DMS 273 treated with DMSO at 0.1 percent for 48 hours (cell line): ENCODE data around the gene APRT.

Experiments used
- DNase-seq: peaks from one replicate; lab custom pipeline; 2025; lab: John Stamatoyannopoulos, UW

APRT gene, protein sequence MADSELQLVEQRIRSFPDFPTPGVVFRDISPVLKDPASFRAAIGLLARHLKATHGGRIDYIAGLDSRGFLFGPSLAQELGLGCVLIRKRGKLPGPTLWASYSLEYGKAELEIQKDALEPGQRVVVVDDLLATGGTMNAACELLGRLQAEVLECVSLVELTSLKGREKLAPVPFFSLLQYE

DNA sequence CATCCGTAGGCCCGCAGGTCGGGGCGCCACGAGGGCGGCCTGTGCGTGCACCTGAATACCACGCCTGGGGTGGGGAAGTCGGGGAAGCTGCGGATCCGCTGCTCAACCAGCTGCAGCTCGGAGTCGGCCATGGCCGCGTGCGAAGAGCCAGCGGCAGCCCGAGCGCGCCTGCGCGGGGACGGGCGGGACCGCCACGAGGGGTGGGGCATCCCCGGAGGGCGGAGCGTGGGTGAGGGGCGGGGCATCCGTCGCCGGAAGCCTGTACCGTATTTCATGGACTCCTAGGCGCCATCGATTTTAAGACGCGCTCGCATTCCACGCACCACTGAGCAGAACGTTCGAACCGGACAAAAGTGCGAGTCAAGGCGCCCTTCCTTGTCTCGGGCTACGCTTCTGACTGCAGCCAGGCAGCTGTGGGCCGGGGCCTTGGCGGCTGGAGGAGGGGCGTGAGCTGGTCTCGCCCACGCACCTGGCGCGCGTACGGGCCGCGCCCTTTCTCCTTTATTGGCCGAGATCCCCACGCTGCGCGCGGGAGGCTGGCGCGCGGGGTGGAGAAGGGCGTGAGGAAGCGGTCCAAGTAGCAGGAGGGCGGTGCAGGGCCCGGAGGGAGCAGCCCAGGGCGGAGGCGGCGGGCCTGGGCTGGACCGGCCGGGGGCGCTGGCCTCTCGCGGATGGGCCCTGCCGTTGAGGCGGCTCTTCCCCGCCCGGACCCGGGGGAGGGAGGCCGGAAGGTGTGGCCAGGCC lies at the start of gene APRT:
Gene APRT, minus strand, starts transcription at position 160 of the 744 bp plus-strand sequence. Its CDS starts 29 bp downstream, at position 131.
- peak; percentile 72 for DNase-seq

DNA sequence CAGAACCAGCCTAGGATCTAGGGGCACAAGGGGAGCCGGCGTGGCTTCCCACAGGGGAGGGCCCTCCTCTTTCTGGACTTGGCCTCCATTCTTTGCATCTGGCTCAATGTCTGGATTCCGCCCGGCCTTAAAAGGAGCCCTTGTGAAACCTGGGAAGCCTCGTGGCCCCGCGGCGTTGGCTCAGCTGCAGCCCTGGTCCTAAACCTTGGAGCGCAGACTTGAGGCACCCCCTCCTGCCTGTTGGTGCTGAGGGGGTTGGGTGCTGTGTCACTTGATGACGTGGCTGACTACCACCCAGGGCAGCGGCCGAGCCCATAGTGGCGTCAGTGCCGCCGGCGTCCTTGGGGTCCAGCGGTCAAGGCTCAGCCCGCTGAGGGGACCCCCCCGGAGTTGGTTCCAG lies 49.6 kb upstream of the APRT start:
- DNase-seq = no peak

DNA sequence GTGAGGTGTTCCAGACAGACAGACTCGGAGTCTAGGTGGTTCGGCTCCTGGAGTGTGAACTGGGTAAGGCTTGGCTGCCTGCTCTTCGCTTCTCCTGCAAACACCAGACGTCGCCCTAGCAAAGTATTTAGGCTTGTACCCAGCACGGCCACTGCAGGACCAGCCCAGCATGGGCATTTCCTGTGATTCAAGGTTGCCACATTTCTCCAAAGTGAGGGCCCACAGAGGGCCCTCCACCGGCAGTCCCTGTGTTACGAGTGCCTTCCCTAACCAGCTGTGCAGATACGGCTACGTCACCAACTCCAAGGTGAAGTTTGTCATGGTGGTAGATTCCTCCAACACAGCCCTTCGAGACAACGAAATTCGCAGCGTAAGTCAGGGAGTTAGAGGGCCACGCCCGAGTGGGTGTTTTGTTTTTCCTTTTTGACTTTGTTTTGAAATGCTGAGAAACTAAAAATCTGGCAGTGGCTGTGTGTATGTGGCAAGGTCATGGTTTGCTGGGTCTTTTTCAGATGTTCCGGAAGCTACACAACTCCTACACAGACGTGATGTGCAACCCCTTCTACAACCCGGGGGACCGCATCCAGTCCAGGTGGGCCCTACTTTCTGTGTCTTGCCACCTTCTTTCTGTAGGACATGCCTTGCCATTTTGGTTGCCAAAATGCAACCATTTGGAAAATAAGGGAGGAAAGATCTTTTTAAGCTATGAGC lies 47.8 kb upstream of the APRT start:
- no peak for DNase-seq

DNA sequence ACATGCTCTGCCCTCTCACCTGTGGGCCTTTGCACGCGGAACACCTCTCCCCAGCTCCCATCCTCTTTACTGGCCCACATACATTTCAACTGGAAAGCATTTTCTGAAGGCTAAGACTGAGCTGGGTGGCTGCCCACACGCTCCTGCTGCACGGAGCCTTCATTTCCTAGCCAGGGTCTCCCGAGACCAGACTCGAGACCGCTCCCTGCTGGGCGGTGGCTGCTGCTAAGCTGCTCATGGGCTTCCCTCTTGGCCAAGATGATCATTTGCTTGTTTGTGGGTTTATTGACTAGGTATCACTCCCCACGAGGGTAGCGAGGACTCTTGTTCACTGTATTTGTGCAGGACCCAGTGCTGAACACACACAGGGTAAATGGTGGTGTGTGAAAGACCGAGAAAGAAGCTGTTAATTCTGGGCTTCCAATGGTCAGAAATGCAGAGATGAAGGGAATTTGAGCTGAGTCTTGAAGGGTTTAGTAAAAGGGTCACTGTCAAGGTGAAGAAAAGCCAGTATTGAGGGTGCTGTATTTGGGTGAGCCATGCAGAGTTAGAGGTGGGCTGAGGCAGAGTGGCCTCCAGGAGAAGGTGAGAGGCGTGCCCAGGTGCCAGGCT lies 46.1 kb upstream of the APRT start:
- DNase-seq = peak; percentile 24

DNA sequence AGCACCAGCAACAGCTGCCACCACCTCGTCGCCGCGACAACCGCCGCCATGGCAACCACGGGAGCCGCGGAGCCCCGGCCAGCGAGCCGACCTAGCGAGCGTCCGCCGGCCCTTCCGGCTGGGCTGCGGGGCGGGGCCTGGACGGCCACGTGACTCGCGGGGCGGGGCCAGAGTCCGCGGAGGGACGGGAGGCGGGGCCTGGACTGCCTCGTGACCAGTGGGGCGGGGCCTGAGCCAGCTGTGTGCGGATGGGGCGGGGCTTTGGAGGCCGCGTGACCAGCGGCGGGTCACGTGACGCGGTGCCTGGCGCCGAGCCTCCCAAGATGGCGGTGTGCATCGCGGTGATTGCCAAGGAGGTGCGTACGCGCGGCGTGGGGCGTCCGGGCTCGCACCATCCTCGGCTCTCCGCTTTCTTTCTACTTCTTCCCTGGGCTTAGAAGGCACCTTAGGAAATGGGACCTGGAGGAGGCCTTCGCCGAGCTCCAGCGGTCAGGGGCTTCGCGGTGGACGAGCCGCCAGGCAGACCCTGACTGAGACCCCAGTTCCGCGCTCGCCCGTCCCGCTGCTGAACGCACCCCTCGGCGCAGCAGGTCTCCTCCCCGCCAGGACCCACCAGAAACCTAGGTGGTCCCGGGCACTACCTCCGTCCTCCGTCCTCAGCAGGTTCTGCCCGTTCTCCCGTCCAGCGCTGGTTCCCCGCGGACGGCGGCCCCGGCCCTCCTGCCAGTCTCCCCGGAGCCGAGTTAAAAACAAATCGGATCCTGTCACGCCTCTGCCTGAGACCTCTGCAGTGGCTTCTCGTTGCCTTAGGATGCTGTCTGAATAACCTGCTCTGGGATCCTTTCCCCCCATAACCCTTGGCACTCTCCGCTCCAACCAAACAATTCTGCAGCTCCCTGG lies 45.4 kb upstream of the APRT start, which contains the start of the genes GALNS and TRAPPC2L:
Gene GALNS, minus strand, starts transcription at position 120 of the 900 bp plus-strand sequence. Its CDS starts 70 bp downstream, at position 50.
Gene TRAPPC2L, plus strand, starts transcription at position 300 of the 900 bp plus-strand sequence. Its CDS starts 24 bp downstream, at position 324.
- DNase-seq = peak; percentile 67

DNA sequence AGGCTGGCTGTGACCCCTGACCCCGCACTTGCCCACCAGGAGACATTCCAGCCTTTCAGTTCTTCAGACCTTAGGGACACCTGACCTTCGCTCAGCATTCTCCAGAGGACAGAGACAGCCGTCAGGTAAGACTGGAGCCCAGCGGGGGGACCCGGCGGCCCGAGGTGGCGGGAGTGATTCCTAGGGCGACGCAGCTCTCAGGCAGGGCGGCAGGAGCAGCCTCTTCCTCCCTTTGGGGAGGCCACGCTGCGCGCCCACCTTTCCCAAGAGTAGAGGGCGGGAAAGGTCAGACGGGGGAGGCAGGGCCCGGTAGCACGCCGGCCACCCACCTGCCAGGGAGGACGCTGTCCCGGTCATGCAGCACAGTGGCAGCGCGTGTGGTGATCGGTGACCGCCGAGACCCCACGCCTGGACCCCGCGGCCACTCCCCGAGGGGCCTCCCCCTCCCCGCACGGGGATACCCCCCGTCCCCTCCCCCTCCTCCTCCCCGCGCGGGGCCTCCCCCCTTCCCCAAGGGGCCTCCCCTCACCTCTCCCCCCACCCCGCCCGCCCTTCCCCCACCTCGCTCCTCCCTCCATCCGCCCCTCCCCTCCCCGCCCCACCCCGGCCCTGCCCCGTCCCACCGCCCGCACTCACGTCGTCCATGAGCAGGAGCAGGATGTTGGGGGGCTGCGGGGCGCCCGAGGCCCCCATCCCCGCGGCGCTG lies 44.5 kb upstream of the APRT start:
- DNase-seq = no peak

DNA sequence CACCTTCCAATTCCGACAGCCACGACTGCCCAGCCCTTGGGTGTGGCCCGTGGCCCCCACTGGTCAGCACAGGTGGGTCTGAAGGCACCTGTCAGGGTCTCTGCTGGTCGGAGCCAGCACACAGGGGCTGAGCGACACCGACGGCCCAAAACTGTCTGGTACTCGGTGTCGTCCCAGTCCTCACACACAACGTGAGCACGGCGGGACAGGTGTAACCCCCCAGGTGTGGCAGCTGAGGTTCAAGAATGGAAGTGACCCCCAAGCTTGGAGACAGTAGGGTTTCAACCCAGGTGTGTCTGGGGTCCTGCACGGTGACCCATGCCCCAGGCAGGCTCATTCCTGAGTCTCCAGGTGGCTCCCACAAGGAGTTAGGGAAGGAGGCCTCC lies 44.0 kb upstream of the APRT start:
- DNase-seq = no peak

DNA sequence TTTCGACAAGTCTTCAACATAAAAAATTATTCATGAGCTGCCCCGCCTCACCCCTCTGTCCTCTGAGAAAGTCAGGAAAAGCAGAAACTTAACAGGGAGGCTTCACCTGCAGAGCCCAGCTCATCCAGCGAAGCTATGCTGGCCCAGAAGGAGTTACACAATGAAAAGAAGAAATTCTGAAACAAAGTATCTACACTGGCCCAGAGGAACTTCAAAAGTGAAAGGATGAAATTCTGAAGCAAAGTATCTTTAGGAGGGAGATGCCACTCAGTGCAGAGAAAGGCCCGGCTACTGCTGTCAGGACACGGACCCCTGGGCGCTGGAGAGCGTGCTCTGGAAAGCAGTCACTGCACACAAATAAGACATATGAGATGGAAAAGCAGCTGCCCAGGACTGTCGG lies 43.4 kb upstream of the APRT start:
- DNase-seq = no peak

DNA sequence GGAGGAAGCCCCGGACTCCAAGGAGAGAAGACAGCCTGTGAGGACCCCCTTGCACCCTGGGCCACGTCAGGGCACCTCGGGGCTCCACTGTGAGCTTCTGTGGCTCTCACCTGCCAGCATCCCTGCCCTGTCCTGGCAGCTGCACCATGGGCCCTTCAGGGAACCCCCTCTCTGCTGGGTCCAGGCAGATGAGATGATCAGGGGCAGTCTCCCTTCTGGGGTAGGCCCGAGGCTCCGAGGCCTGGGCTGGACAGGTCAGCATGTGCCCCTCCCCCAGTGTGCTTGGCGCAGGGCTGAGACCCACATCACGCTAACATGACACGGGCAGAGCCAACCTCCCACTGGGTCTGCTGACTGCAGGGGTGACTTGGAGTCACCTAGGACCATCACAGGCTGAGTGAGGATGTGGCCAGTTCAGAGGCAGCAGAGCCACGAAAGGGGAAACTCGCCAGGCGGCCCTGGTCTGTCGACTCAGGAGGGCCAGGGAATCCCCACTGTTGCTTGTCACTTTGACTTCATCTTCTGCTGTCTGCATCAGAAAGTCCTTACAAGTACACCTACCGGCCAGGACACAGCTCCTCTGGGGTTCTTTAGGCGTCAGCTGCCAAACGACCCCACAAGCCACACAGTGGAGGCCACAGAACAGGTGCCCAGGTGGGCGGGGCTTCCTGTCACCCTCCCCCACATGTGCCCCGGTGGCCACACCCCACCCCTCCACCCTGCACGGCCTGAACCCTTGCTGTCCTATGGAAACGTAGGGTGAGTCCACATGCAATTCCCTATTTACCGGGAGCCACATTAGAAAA lies 42.8 kb upstream of the APRT start:
- no peak for DNase-seq

DNA sequence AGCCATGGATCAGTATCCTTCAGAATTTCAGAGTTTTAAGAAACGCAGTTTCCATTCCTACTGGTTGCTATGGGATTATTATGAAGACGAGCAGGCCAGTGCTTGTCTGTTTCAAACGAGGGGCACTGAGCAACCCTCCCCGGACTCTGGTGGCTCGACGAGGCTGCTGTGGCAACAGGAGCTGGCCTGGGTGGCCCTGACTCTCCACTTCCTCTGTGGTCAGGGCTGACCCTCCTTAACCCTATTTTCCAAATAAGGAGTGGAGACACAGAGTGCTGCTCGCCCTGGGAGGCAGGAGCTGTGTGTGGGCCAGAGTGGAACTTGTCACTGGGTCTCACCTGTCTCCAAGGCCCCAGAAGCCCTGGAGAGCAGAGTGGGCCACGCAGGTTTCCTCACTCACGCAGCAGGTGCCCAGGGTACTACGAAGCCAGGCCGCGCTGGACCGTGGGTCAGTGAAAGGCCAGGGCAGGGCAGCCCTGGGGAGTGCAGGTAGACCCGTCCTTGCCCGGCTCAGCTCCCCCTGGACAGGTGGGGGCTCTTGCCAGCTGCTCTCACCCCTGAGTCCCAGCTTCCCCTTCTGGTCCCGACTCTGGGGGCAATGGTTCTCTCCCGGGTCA lies 41.7 kb upstream of the APRT start:
- no peak for DNase-seq

DNA sequence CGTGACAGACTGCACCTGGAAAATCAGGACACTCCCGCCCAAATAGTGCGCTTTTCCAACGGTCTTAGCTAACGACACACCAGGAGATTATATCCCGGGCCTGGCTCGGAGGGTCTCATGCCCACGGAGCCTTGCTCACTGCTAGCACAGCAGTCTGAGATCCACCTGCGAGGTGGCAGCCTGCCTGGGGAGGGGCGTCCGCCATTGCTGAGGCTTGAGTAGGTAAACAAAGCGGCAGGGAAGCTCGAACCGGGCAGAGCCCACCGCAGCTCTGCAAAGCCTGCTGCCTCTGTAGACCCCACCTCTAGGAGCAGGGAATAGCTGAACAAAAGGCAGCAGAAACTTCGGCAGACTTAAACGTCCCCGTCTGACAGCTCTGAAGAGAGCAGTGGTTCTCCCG lies 39.9 kb upstream of the APRT start:
- no peak for DNase-seq

DNA sequence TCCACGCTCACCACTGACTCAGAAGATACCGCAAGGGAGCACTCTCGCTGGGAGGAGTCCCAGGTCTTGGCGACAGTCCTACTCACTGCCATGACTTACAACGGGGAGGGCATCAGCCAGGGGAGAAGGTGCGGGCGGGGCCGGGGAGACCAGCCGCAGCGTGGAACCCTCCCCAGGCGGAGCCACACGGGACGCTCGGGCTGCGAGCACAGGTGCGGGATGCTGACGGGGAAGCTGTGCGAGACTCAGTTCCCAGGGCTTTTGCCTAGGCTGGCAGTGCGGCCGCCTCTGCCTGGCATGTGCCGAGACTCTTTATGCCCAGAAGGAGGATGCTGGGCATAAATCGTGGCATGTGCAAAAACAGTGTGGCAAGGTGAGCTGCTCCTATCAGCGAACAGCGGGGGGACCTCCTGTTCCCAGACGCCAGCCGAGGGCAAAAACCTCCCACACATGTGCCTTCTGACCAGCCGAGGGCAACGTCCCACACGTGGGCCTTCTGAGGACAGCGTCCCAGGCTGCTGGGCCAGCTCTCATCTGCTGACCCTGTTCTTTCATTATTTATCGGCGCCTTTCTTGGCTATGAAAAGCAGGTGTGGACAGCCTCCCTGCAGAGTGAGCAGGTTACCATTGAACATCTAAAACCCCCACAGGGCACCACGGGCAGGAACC lies 38.9 kb upstream of the APRT start:
- DNase-seq = no peak

DNA sequence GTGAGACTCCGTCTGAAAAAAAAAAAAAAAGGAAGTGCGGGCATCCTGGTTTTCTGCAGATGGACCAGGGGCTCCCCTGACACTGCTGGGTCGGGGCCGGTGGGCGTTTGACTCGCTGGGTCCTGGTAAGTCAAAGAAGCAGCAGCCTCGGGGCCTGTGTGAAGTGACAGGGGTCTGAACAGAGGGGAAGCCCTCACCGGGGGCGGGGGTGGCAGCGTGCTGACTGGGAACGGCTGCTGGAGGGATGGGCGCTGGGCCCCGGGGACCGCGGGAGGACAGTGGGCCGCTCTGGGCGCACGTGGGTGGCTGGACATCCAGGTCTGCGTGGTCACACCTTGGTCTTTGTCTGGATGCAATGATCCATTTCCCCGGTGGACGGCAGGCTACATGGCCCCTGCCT lies 36.8 kb upstream of the APRT start:
- DNase-seq = no peak

DNA sequence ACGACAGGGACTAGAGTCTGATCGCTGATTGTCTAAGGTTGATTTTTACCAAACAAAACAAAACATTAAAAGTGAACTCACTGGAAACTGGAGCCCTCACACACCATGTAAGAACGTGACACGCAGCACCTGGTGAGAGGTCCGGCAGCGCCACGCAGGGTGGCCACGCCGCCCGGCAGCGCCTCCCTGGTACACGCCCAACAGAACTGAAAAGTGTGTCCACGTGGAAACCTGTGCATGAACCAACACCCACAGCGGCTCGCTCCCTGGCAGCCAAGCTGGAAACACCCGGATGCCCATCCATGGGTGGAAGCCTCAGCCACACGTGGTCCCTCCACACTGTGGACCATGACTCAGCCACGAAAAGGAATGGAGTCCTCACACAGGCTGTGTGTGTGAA lies 35.9 kb upstream of the APRT start:
- no peak for DNase-seq

DNA sequence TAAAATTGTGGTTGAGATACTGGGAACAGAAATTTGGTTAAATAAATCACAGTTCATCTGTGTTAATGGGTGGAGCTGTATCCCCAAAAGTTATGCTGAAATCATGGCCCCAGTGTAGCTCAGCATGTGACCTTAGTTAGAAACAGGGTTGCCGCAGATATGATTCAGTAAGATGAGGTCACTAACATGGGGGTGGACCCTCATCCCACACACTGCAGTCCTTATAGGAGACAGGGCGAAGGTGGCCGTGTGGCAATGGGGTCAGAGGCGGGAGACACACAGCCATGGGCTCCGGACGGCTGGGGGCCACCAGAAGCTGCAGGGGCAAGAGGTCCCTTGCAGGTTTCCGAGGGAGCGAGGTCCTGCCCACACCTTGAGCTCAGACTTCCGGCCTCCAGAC lies 34.4 kb upstream of the APRT start:
- no peak for DNase-seq

DNA sequence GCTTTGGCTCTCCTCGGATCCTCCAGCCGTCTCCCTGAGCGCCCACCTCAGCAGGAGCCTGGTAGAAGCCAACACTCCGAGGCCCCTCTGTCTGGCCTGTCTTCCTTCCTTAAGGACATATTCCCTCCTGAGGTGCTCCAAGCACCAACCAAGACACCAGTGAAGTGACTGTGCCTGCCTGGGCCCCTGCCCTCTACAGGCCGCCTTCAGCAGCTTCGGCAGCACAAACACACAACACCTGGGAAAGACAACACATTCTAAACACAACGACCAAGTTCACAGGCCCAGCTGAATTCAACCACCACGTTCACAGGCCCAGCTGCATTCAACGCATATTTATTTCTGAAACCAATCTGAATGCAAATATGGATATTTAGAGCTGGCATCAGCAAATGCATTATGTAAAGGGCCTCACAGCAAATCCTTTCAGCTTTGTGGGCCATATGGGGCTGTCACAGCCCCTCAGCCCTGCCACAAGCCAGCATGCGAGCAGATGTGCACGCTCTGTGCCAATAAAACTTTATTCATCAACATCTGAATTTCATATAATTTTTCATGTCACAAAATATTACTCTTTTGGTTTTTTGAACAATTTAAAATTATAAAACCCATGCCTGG lies 32.8 kb upstream of the APRT start:
- no peak for DNase-seq

DNA sequence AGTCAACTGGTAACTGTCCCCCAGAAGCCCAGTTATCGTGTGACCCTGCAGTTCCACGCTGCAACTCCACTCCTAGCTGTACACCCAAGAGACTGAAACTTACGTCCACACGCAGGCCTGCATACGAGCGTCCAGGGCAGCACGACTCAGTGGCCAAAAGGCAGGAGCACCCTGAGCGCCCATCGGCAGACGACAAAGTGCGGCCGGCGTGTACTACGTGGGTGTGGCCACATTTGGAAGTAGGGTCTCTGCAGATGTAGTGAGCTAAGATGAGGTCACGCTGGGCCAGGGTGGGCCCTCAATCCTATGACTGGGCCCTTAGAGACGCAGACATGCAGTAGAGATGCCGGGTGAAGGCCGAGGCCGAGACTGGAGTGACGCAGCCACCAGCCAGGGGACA lies 31.5 kb upstream of the APRT start:
- DNase-seq = no peak

DNA sequence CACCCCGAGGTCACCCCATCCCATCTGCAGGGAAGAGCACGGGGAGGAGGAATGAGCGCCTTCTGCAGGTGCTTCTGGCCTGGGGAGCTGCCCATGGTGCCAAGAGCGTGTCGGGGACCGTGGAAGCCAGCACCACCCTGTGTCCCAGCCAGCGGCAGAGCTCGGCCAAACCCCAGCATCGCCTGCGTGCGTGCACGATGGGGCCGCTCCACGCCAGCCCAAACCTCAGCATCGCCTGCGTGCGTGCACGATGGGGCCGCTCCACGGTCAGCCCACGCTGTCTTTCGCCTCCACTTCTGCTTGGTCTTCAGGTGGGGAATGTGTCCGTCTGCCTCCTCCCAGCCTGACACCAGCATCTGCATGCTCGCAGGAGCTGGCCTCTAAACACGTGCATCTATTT lies 31.1 kb upstream of the APRT start:
- DNase-seq = no peak

DNA sequence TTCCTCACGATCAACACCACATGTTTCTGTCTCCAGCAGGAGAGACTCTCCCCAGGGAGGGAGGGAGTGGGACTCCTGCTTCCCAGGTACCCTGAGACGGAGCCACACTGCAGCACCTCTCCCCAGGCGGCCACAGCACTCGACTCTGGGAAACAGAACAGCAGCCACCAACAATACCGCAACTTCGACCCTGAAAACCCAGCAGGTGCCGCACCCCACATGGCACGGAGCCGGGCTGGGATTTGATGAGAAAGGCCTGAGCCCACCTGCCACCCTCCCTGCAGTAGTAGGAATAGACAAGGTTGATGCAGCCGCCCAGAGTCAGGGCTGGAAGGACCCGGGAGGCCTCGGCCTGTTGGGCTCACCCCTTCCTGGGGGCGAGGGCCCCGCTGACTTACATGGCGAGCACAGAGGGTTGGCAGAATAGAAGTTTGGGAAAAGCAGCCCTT lies 30.6 kb upstream of the APRT start:
- no peak for DNase-seq
